Measurements from ENCODE around the gene CDH2.

DNA sequence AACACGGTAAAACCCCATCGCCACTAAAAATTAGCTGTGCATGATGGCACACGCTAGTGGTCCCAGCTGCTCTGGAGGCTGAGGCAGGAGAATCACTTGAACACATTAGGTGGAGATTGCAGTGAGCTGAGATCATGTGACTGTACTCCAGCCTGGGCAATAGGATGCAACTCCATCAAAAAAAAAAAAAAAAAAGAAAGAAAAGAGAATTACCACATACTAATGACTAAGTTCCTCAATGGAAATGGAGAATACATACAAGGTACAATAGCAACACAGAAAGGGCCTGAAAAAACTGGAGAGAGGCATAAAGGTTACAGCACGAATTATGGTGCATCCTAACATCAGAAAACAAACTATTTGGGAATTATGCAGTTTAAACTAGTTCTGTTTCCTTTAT, 81.3 kb downstream of the CDH2 start:
- TF ChIP-seq, protein P1, sequence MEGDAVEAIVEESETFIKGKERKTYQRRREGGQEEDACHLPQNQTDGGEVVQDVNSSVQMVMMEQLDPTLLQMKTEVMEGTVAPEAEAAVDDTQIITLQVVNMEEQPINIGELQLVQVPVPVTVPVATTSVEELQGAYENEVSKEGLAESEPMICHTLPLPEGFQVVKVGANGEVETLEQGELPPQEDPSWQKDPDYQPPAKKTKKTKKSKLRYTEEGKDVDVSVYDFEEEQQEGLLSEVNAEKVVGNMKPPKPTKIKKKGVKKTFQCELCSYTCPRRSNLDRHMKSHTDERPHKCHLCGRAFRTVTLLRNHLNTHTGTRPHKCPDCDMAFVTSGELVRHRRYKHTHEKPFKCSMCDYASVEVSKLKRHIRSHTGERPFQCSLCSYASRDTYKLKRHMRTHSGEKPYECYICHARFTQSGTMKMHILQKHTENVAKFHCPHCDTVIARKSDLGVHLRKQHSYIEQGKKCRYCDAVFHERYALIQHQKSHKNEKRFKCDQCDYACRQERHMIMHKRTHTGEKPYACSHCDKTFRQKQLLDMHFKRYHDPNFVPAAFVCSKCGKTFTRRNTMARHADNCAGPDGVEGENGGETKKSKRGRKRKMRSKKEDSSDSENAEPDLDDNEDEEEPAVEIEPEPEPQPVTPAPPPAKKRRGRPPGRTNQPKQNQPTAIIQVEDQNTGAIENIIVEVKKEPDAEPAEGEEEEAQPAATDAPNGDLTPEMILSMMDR (optimal IDR thresholded peaks at IDR 0.05 in 1 of 3, IDR thresholded peaks at IDR 0.05 in 1 of 3, conservative IDR thresholded peaks at IDR 0.05 in 1 of 3; ENCODE audit: extremely low read depth in 1 of 3, insufficient read depth in 2 of 3, low read length in 3 of 3), result no peak
- TF ChIP-seq EZH2 (IDR thresholded peaks at IDR 0.05; ENCODE audit: low read length), result no peak

Data from keratinocyte (primary cell).